ENCODE results near the gene UVRAG.

The UVRAG gene

DNA sequence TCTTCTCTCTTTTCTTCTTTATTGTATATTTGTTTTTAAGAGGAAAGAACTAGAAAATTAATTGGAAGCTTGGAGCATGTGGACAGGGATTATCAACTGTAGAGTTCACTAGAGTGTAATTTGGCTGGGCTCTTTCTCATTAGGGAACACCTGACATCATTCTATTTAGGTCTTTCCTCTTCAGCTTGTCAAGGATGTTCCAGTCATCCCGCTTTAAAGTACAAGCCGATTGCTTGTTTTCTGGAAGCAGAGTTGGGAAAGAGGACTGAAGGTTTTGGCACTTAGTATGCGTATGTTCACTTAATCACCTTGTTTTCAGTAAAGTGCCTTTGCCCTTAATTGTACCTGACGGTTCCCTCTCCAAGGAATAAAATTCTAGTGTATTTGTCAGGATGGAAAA, 279.7 kb downstream of the UVRAG start:
- FAIRE-seq (no peak), DNase-seq (ENCODE audit: low spot score) (no peak)

- DNase-seq (ENCODE audit: low spot score): no peak
- FAIRE-seq: no peak
These were observed 280.9 kb downstream of the UVRAG start for GRCh38 chr11:76095891-76096290.

GRCh38 chr11:76096552-76096951, 281.5 kb downstream of the UVRAG start:
- FAIRE-seq: no peak
- no peak for DNase-seq (ENCODE audit: low spot score)

DNA sequence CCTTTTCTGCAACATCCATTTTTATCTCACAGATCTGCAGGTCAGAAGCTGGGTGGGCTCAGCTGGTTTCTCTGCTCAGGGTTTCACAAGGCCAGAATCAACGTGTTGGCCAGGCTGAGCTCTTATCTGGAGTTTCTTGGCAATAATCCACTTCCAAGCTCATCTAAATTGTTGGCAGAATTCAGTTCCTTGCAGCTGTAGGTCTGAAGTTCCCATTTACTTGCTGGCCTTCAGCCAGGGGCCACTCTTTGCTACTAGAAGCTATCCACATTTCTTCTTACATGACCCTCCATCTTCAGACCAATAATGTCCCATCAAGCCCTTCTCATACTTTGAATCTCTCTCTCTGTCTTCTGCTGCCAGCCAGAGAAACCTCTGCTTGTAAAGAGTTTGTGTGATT, 287.8 kb downstream of the UVRAG start:
- FAIRE-seq: no peak

DNA sequence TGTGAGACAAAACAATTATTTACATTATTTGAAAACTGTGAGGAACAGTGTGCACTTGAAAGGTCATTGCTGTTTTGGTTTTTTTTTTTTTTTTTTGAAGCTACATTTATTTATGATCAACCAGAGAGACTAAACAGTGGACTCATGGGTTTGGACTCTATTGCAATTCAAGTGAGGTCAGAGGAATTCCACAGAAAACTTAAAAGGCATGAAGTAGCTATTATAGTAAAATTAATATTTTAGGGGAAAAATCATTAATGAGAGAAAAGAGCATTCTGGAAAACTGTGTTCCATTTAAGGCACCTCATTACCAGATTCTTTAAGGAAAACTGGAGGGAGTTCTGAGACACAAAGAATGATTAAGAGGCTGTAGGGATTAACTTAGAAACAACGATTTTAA, 288.4 kb downstream of the UVRAG start:
- FAIRE-seq: no peak
- no peak for DNase-seq (ENCODE audit: low spot score)

More for the DNA sequence above, 287.8 kb downstream of the UVRAG start:
- DNase-seq (ENCODE audit: low spot score): no peak

GRCh38 chr11:76104285-76104684, 289.3 kb downstream of the UVRAG start:
- DNase-seq (ENCODE audit: low spot score) (no peak), FAIRE-seq (no peak)

DNA sequence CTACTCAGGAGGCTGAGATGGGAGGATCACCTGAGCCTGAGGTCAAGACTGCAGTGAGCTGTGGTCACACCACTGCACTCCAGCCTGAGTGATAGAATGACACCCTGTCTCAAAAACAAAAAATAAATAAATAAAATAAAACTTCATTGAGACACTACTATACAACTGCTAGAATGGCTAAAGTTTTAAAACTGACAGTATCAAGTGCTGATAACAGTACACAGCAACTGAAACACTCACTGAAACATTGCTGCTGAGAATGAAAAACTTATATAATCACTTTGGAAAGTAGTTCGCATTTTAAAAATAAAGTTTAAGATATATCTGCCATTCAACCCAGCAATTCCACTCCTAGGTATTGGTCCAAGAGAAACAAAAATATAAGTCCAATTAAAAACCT, 290.6 kb downstream of the UVRAG start:
- DNase-seq (ENCODE audit: low spot score): no peak
- no peak for FAIRE-seq

GRCh38 chr11:76107971-76108370, 293.0 kb downstream of the UVRAG start:
- no peak for FAIRE-seq

GRCh38 chr11:76114238-76114637, 299.2 kb downstream of the UVRAG start:
- FAIRE-seq (no peak), DNase-seq (ENCODE audit: low spot score) (no peak)

More at GRCh38 chr11:76107971-76108370, 293.0 kb downstream of the UVRAG start:
- DNase-seq (ENCODE audit: low spot score): no peak

GRCh38 chr11:76115555-76115954, 300.5 kb downstream of the UVRAG start:
- FAIRE-seq (no peak), DNase-seq (ENCODE audit: low spot score) (no peak)

- FAIRE-seq: no peak
- no peak for DNase-seq (ENCODE audit: low spot score)
These were observed 304.0 kb downstream of the UVRAG start for GRCh38 chr11:76119032-76119431.

DNA sequence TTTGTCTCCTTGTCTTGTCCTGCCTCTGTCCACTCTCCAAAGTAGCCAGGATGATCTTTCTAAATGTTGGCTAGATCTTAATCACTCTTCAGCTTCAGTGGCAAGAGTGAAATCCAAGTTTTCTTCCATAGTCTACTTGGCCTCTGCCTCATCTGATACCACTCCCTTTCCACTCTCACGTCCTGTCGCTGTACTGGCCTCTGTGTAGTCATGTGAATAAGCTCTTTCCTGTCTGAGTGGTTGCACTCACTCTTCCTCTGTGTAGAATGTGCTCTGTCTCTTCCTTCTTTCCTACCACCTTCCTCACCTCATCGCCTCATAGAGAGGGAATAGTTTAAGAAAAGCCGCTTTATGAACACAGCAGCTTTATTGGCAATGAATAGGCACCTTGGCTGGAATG, 304.8 kb downstream of the UVRAG start:
- DNase-seq (ENCODE audit: low spot score): no peak
- no peak for FAIRE-seq

DNA sequence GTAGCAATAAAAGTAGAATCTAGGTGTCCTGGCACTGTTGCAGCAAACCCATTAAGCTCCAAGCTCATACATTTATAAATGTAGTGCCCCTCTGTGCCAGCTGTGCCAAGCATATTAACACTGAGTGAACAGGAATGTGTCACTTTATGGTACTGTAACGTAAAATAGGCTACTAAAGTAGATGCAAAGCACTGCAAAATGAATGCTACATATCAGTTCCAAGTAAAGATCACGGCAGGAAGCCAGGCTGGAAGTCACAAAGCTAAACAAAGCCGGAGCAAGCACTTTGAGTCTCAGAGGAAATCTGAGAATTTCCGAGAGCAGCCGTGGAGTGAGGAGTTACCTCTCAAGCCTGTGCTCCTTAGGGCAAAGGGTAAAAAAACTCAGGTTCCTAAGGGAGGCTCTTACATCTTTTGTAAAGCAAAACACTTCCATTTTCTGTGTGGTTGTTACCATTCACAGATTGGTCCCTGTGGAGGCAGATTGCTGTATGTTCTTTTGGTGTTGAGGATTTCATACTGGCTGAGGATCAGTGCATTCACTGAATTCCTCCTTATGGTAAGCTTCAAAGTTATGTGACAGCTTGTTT, 305.6 kb downstream of the UVRAG start:
- DNase-seq (ENCODE audit: low spot score) (no peak), FAIRE-seq (no peak)

GRCh38 chr11:76123248-76123647, 308.2 kb downstream of the UVRAG start:
- FAIRE-seq (no peak), DNase-seq (ENCODE audit: low spot score) (no peak)

DNA sequence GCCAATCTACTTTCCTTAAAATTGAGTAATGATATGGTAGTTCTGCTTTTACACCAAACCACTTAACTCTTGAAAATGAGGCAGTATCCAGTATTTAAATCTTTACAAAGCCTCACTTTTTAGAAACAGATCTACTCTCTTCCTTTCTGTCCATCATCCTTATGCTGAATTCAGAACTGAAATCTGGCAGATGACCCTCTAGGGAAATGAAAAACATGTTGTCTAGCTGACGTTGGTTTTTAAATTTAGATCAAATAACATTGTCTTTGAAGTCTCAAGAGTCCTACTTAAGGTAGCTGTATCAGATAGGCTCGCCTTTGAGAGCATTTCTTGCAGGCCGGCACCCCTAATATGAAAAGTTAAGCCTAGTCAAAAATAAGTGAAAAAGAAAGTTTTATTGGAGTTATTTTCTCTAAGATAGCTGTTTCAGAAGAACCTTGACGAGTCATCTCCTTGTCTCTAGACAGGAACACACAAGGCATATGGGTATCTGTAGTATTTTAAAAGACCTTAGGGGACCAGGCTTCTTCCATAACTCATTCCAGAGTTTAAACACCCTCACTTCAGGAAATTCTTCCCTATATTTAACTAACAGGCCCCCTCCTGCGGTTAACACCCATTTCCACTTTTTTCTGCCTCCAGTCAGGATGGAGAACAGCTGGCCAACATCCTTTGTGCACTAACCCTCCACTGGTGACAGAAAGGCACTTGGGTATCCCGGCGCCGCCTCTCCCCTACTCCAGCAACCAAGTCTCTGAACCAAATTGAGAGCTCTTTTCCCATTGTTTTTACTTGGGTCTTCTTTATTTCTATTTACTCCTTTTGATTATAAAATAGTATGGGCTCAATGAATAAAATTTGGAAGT, 310.1 kb downstream of the UVRAG start:
- DNase-seq (ENCODE audit: low spot score): no peak
- no peak for FAIRE-seq

DNA sequence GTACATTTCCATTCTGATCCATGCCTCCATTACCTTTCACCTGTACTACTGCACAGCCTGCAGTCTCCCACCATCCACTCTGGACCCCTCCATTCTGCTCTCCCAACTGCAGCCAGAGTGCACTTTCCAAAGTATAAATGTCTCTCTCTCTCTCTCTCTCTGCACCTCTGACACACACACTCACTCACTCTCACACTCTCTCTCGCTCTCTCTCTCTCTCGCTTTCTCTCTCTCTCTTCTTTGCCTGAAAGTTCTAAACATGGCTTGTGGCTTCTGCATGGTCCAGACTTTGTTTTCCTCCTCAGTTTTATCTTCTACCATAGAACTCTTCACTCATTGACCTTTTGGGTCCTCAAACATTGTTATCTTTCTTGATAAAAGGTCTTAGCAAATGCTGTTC, 314.7 kb downstream of the UVRAG start:
- FAIRE-seq (no peak), DNase-seq (ENCODE audit: low spot score) (no peak)

- FAIRE-seq (no peak), DNase-seq (ENCODE audit: low spot score) (no peak)
These were observed 316.1 kb downstream of the UVRAG start for GRCh38 chr11:76131142-76131541.

DNA sequence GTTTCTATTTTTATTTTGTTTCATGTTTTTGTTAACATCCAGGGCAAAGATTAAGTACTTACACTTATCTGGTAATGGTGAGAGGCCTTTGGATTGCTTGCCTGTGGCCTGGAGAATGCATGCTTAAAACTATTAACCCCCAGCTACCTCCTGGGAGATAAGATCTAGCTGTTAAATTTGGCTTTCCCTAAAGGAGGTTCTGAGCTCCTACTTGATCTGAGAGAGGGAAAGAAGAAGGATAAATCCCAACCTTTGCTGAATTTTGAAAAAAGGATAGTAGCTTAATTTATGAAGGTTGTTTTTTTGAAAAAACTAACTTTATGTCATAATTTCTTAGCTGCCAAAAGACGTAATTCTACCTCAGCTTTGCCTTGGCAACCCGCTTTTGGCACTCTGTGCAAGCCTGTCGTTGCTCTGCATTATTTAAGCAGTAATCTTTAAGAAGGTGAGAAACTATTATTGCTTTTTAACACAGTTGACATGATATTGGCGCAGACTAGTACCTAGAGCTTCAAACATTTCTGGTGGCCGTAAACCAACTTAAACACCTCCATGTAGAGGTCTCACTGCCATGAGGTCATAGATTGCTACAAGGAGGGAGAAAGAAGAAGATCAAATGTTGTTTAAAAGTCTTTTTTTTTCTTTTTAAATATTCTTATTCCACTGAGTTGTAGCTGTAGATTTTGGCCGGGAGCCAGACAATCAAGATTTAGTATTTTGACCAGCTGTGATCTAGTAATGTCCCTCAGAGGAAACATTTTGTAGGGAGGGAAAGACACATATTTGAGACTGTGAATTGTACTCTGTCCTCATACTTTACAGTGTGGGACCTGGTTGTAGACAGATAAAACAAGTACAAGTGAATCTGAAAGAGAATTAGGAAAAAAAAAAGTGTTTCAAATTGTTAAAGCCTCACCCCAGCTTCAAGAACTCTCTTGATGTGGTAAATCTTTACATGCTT, 316.9 kb downstream of the UVRAG start:
- no peak for FAIRE-seq
- DNase-seq (ENCODE audit: low spot score): no peak

- no peak for FAIRE-seq
These were observed 319.2 kb downstream of the UVRAG start for GRCh38 chr11:76134239-76134638.

GRCh38 chr11:76135491-76135890, 320.5 kb downstream of the UVRAG start:
- FAIRE-seq: no peak
- no peak for DNase-seq (ENCODE audit: low spot score)

More at GRCh38 chr11:76134239-76134638, 319.2 kb downstream of the UVRAG start:
- no peak for DNase-seq (ENCODE audit: low spot score)

DNA sequence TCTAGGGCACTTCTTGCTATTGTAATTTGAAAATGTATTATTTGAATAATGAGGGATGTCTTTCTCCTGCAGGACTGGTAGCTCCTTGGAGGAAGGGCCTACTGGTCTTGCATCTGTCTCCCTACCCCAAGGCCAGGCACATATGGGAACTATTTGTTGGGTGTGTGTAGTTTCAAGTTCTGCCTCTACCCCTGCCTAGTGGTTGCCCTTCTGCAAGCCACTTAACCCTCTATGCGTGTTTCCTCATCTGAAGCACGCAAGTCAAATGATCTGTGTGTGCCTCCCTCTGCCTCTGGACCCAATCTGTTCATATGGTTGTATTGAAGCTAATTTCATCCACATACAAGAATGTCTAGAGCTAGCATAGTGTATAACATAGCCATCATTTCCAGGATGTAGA, 324.3 kb downstream of the UVRAG start:
- no peak for FAIRE-seq

More for the DNA sequence above, 324.3 kb downstream of the UVRAG start:
- no peak for DNase-seq (ENCODE audit: low spot score)

All from RCC 7860 (cell line).